PC-3 (cell line): ENCODE results near the gene LRRC71. TPM values are rescaled to one million over a fixed set of nuclear protein-coding genes. Genes with fewer than 3 reads are reported as not detected.

ENCODE experiments used
- ATAC-seq: fragments of 200-7000 bp; cut with Tn5 transposase; 2 replicates; pipeline ENCODE4 v1.9.1; 2020; ENCODE audit warnings: mild to moderate bottlenecking, moderate library complexity
- BruUV-seq: library from RNA; stranded (reverse); fragments of 400-500 nt; replicated peaks from 2 replicates; lab custom pipeline; 2021; lab: Mats Ljungman, UMichigan
- CTCF ChIA-PET: fragments of 300-600 bp; sonication (Branson Sonifier 250); formaldehyde crosslinking; loops from one replicate; lab custom pipeline; 2022; ENCODE audit warnings: antibody characterized with exemption; lab: Charles Lee
- POLR2A ChIA-PET: fragments of 300-600 bp; sonication (Branson Sonifier 250); formaldehyde crosslinking; loops from one replicate; lab custom pipeline; 2022; ENCODE audit warnings: antibody characterized with exemption; ENCODE audit not compliant: unreplicated experiment; lab: Charles Lee
- DNase-seq: peaks from one replicate; pipeline ENCODE4 v3.0.0-alpha.2; 2015
- H2AFZ ChIP-seq: fragments of 300-600 bp; sonication (generic); 2 replicates; pipeline ENCODE4 v1.6.0; 2016; ENCODE audit warnings: antibody characterized with exemption, low read length
- H3F3A ChIP-seq: fragments of 300-600 bp; sonication (generic); one replicate; pipeline ENCODE4 v1.6.0; 2017; ENCODE audit warnings: antibody characterized with exemption, low read length, control low read depth, mild to moderate bottlenecking; ENCODE audit not compliant: unreplicated experiment
- H3K27ac ChIP-seq: fragments of 300-600 bp; sonication (generic); 2 replicates; pipeline ENCODE4 v1.5.1; 2016; ENCODE audit warnings: mild to moderate bottlenecking, low read length
- H3K27me3 ChIP-seq: fragments of 300-600 bp; sonication (generic); 2 replicates; pipeline ENCODE4 v1.6.1; 2016; ENCODE audit warnings: low read length, mixed read lengths
- H3K36me3 ChIP-seq: fragments of 300-600 bp; sonication (generic); 2 replicates; pipeline ENCODE4 v1.6.1; 2016; ENCODE audit warnings: low read depth, mixed run types, low read length, mixed read lengths
- H3K4me1 ChIP-seq: fragments of 300-600 bp; sonication (generic); 2 replicates; pipeline ENCODE4 v1.5.1; 2016; ENCODE audit warnings: low read length; ENCODE audit not compliant: insufficient read depth
- H3K4me2 ChIP-seq: fragments of 300-600 bp; sonication (generic); 2 replicates; pipeline ENCODE4 v1.6.0; 2016; ENCODE audit warnings: low read length
- H3K4me3 ChIP-seq: fragments of 300-600 bp; sonication (generic); 2 replicates; pipeline ENCODE4 v1.5.1; 2016; ENCODE audit warnings: mild to moderate bottlenecking, low read length, mixed read lengths
- H3K79me2 ChIP-seq: fragments of 300-600 bp; sonication (generic); 2 replicates; pipeline ENCODE4 v1.6.1; 2017; ENCODE audit warnings: low read length, mixed read lengths
- H3K9ac ChIP-seq: fragments of 300-600 bp; sonication (generic); 2 replicates; pipeline ENCODE4 v1.6.0; 2016; ENCODE audit warnings: mild to moderate bottlenecking, low read length
- H3K9me2 ChIP-seq: fragments of 300-600 bp; sonication (generic); replicated peaks from 2 replicates; pipeline ENCODE4 v1.6.1; 2016; ENCODE audit warnings: mixed run types, low read length, mixed read lengths
- H3K9me3 ChIP-seq: fragments of 300-600 bp; sonication (generic); 2 replicates; pipeline ENCODE4 v1.6.1; 2016; ENCODE audit warnings: low read length, mixed read lengths
- H4K20me1 ChIP-seq: fragments of 300-600 bp; sonication (generic); 2 replicates; pipeline ENCODE4 v1.6.1; 2016; ENCODE audit warnings: low read length, mixed read lengths
- CTCF ChIP-seq: fragments of 300-600 bp; sonication (generic); conservative IDR thresholded peaks from 2 replicates; pipeline ENCODE4 v1.5.1; 2017; ENCODE audit warnings: antibody characterized with exemption, low read depth, mild to moderate bottlenecking, low read length
- EZH2 ChIP-seq: fragments of 300-600 bp; sonication (generic); IDR thresholded peaks from one replicate; pipeline ENCODE4 v1.6.1; 2017; ENCODE audit warnings: antibody characterized with exemption, mild to moderate bottlenecking, low read length; ENCODE audit not compliant: unreplicated experiment
- EZH2phosphoT487 ChIP-seq: fragments of 300-600 bp; sonication (generic); IDR thresholded peaks from 2 replicates; pipeline ENCODE4 v1.6.1; 2018; ENCODE audit warnings: mild to moderate bottlenecking, antibody characterized with exemption, low read length, borderline replicate concordance
- intact Hi-C: fragments of 100-400 bp; cut with micrococcal nuclease; formaldehyde crosslinking; loops from 2 replicates; pipeline ENCODE4 v1.9.0; 2023
- total RNA-seq: library from RNA; depleted of rRNA; stranded (reverse); fragments of >200 nt; gene quantifications from 2 replicates; pipeline ENCODE4 v1.2.3, GENCODE V29; 2014

LRRC71 gene
- total RNA-seq, 1 experiment from 2014 or later, result 0.11 TPM

- no peak overlapping the region for H2AFZ ChIP-seq
- no peaks in the 10 kb centered on the region for H3K9me3 ChIP-seq
- intact Hi-C loops, result no loop called here
- no peaks in the 10 kb centered on the region for H3K79me2 ChIP-seq
- no peaks in the 10 kb centered on the region for H3K27me3 ChIP-seq
- no peak overlapping the region for H3K4me3 ChIP-seq
- H3K27ac ChIP-seq, result no peak overlapping the region
- peaks cover 14% of the 10 kb centered on the region for H3K36me3 ChIP-seq
- DNase-seq (no peak), ATAC-seq (no peak)
- H3K4me1 ChIP-seq, result peaks cover 13% of the 10 kb centered on the region
- H3F3A ChIP-seq, result no peaks in the 10 kb centered on the region
- no peak for TF ChIP-seq EZH2phosphoT487
- TF ChIP-seq EZH2, result no peak
- TF ChIP-seq CTCF, result no peak
- H3K4me2 ChIP-seq, result no peak overlapping the region
- ChIA-PET CTCF (no interaction called here), POLR2A (no interaction called here)
- H3K9me2 ChIP-seq, result no peaks in the 10 kb centered on the region
- H3K9ac ChIP-seq, result no peak overlapping the region
- H4K20me1 ChIP-seq, result no peaks in the 10 kb centered on the region
- BruUV-seq, result no TSS peak
These were observed 8.1 kb upstream of the LRRC71 start for GRCh38 chr1:156912310-156912709.

GRCh38 chr1:156912861-156913808, 7.3 kb upstream of the LRRC71 start:
- Histone ChIP-seq H3K79me2 (no peaks in the 10 kb centered on the region), H3F3A (no peaks in the 10 kb centered on the region), H3K9ac (no peak overlapping the region), H2AFZ (no peak overlapping the region), H3K9me2 (no peaks in the 10 kb centered on the region), H3K4me1 (peaks cover 9% of the 10 kb centered on the region), H3K4me2 (no peak overlapping the region), H4K20me1 (no peaks in the 10 kb centered on the region), H3K27me3 (no peaks in the 10 kb centered on the region), H3K9me3 (no peaks in the 10 kb centered on the region), H3K4me3 (no peak overlapping the region), H3K27ac (no peak overlapping the region), H3K36me3 (peaks cover 15% of the 10 kb centered on the region)
- ChIA-PET CTCF (interaction anchor here (0.5 kb wide), 1 partner anchor 130 kb away, joined by 5 read pairs; no protein-coding TSS in a partner anchor), POLR2A (no interaction called here)
- no peak for ATAC-seq
- intact Hi-C loops, result no loop called here
- no peak for DNase-seq
- no TSS peak for BruUV-seq
- TF ChIP-seq EZH2phosphoT487 (no peak), EZH2 (no peak), CTCF (no peak)
